SK-N-SH (cell line): ENCODE data around the gene PRSS8. TPM values are rescaled to one million over a fixed set of nuclear protein-coding genes. Genes with fewer than 3 reads are reported as not detected.

Source experiments
- CTCF ChIA-PET: fragments of 300-600, 350-600 bp; formaldehyde crosslinking; extraction: SDS; loops from one replicate; lab custom pipeline; 2021; lab: Yijun Ruan, JAX
- POLR2A ChIA-PET: fragments of 350-600 bp; sonication (Branson Sonifier 250); formaldehyde crosslinking; extraction: SDS; loops from one replicate; lab custom pipeline; 2020; ENCODE audit warnings: antibody characterized with exemption, inconsistent platforms; lab: Yijun Ruan, JAX
- DNase-seq: peaks from one replicate; pipeline ENCODE4 v3.0.0; 2012
- H2AFZ ChIP-seq: fragments of 200-600 bp; sonication (generic); 2 replicates; pipeline ENCODE4 v1.8.1; 2016; ENCODE audit warnings: antibody characterized with exemption, mild to moderate bottlenecking, low read depth
- H3F3A ChIP-seq: fragments of 200-600 bp; sonication (generic); replicated peaks from 2 replicates; pipeline ENCODE3; 2016; ENCODE audit warnings: antibody characterized with exemption, mild to moderate bottlenecking; ENCODE audit not compliant: insufficient read depth
- H3K27ac ChIP-seq, 2 experiments: fragments of 200-500 bp in 1 of 2; fragments of 200-600 bp in 1 of 2; sonication (Bioruptor generic) in 1 of 2; sonication (generic), shearing (Covaris generic) in 1 of 2; 2 replicates each; pipeline versions ENCODE4 v1.5.1 to v1.6.1; 2014 to 2016; ENCODE audit warnings: low read depth in 2 of 2, inconsistent platforms in 1 of 2, low read length in 1 of 2, mild to moderate bottlenecking in 1 of 2, mixed read lengths in 1 of 2
- H3K27me3 ChIP-seq: fragments of 200-600 bp; sonication (generic), shearing (Covaris generic); 2 replicates; pipeline ENCODE4 v1.6.1; 2016; ENCODE audit warnings: mixed run types; ENCODE audit not compliant: insufficient read depth
- H3K36me3 ChIP-seq, 2 experiments: fragments of 200-500 bp in 1 of 2; fragments of 200-600 bp in 1 of 2; sonication (Bioruptor generic) in 1 of 2; sonication (generic) in 1 of 2; replicated peaks in 1 of 2; 2 replicates each; pipeline versions ENCODE3 to v1.5.1; 2014 to 2016; ENCODE audit warnings: low read length in 1 of 2, mild to moderate bottlenecking in 1 of 2; ENCODE audit not compliant: insufficient read depth in 2 of 2, control insufficient read depth in 1 of 2
- H3K4me1 ChIP-seq, 2 experiments: fragments of 200-500 bp in 1 of 2; fragments of 200-600 bp in 1 of 2; sonication (Bioruptor generic) in 1 of 2; sonication (generic), shearing (Covaris generic) in 1 of 2; 2 replicates each; pipeline versions ENCODE4 v1.5.1 to v1.6.1; 2014 to 2016; ENCODE audit warnings: low read depth in 1 of 2, low read length in 1 of 2, mixed run types in 1 of 2; ENCODE audit not compliant: insufficient read depth in 2 of 2, control insufficient read depth in 1 of 2
- H3K4me2 ChIP-seq: fragments of 200-600 bp; sonication (generic), shearing (Covaris generic); 2 replicates; pipeline ENCODE4 v1.6.1; 2017; ENCODE audit warnings: mixed run types
- H3K4me3 ChIP-seq, 2 experiments: fragments of 200-500 bp in 1 of 2; fragments of 200-600 bp in 1 of 2; sonication (Bioruptor generic) in 1 of 2; sonication (generic), shearing (Covaris generic) in 1 of 2; 2 replicates each; pipeline versions ENCODE4 v1.5.1 to v1.8.1; 2014 to 2016; ENCODE audit warnings: low read depth in 2 of 2, inconsistent platforms in 1 of 2, low read length in 1 of 2, mild to moderate bottlenecking in 1 of 2, mixed read lengths in 1 of 2, moderate library complexity in 1 of 2
- H3K79me2 ChIP-seq: fragments of 200-600 bp; sonication (generic); 2 replicates; pipeline ENCODE4 v1.8.1; 2017; ENCODE audit warnings: mild to moderate bottlenecking; ENCODE audit not compliant: insufficient read depth
- H3K9ac ChIP-seq: fragments of 200-600 bp; sonication (generic); 2 replicates; pipeline ENCODE4 v1.6.1; 2017; ENCODE audit warnings: mixed run types
- H3K9me2 ChIP-seq: fragments of 200-600 bp; sonication (generic); 2 replicates; pipeline ENCODE4 v1.6.1; 2017; ENCODE audit warnings: mixed run types
- H3K9me3 ChIP-seq: fragments of 200-600 bp; sonication (generic); 2 replicates; pipeline ENCODE4 v1.6.1; 2017; ENCODE audit warnings: mixed run types, mild to moderate bottlenecking, moderate library complexity
- H4K20me1 ChIP-seq: fragments of 200-600 bp; sonication (generic); 2 replicates; pipeline ENCODE4 v1.6.1; 2017; ENCODE audit warnings: mild to moderate bottlenecking, mixed run types; ENCODE audit not compliant: insufficient read depth
- CHD2 ChIP-seq: fragments of 150-350 bp; IDR thresholded peaks from 2 replicates; pipeline ENCODE4 v1.6.1; 2018; ENCODE audit warnings: low read length; ENCODE audit not compliant: partially characterized antibody
- NRF1 ChIP-seq: IDR thresholded peaks from 2 replicates; pipeline ENCODE4 v1.6.1; 2012; ENCODE audit warnings: low read depth, mild to moderate bottlenecking, low read length
- RAD21 ChIP-seq: IDR thresholded peaks from 2 replicates; pipeline ENCODE4 v1.6.1; 2012; ENCODE audit warnings: mild to moderate bottlenecking, low read length
- WGBS: methylation state at CpG from one replicate; pipeline ENCODE4 v1.1.6; 2017; ENCODE audit warnings: low lambda C conversion rate; 5-methylcytosine and 5-hydroxymethylcytosine counted together
- polyA plus RNA-seq, 3 experiments: library from polyadenylated mRNA; depleted of rRNA; stranded (reverse); fragments of >200 nt; gene quantifications; 2 replicates each; pipeline ENCODE4 v1.2.3, GENCODE V29; 2012
- TF ChIP-seq, protein P1 (sequence below): IDR thresholded peaks from 2 replicates; pipeline ENCODE4 v1.4.0; 2012; ENCODE audit warnings: low read depth
- TF ChIP-seq, protein P2 (sequence below): fragments of 200-600 bp; sonication (generic); IDR thresholded peaks from 2 replicates; pipeline ENCODE4 v1.6.1; 2017; ENCODE audit warnings: antibody characterized with exemption, mild to moderate bottlenecking, moderate library complexity
- TF ChIP-seq, protein P3 (sequence below): fragments of 150-350 bp; IDR thresholded peaks from 2 replicates; pipeline ENCODE4 v1.6.1; 2017; ENCODE audit warnings: antibody characterized with exemption, low read length, low read depth, borderline replicate concordance

The PRSS8 gene
- polyA plus RNA-seq, 1 of the 3 experiments (the other 2 are of a cell fraction), result 0.07 TPM

DNA sequence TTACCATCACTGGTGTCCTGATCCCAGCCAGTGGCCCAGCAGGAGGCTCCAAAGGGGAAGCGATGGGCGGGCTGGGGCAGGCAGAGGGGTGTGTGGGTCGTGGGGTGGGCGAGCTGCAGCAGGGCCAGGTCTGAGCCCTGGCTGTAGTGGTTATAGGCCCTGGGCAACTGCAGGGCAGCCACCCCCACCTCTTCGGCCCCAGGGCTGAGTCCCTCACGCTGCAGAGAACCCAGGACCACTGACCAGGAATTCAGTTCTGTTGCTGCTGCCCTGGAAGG is 49.0 kb downstream of the PRSS8 start:
- Histone ChIP-seq H3K27me3 (no peaks in the 10 kb centered on the region), H3K4me3 (no peak overlapping the region), H3K36me3 (peaks cover 12 to 31% of the 10 kb centered on the region in 2 experiments), H3K4me2 (no peak overlapping the region), H3K79me2 (peaks cover 39% of the 10 kb centered on the region), H2AFZ (no peak overlapping the region), H3K4me1 (peaks cover 0 to 8% of the 10 kb centered on the region in 2 experiments; a peak in 2 of 4 replicates), H3K9me3 (no peaks in the 10 kb centered on the region), H3K27ac (no peak overlapping the region), H3F3A (no peaks in the 10 kb centered on the region), H4K20me1 (peaks cover 7% of the 10 kb centered on the region; the same call in 1 of the 2 replicates)
- DNase-seq, result no peak
- POLR2A ChIA-PET, result interaction anchor here (0.9 to 2.1 kb wide), 3 partner anchors 7 to 31 kb away, joined by 3 to 5 read pairs (median 5); partner anchors contain the start of genes KAT8 and ZNF668
- CTCF ChIA-PET, result interaction anchor here (3.0 kb wide), 1 partner anchor 56 kb away, joined by 12 read pairs; no protein-coding TSS in a partner anchor
- no CpG with 5 or more reads among the region's 6 CpGs for WGBS
- TF ChIP-seq, protein P1, sequence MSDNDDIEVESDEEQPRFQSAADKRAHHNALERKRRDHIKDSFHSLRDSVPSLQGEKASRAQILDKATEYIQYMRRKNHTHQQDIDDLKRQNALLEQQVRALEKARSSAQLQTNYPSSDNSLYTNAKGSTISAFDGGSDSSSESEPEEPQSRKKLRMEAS, result no peak
- TF ChIP-seq, protein P2, sequence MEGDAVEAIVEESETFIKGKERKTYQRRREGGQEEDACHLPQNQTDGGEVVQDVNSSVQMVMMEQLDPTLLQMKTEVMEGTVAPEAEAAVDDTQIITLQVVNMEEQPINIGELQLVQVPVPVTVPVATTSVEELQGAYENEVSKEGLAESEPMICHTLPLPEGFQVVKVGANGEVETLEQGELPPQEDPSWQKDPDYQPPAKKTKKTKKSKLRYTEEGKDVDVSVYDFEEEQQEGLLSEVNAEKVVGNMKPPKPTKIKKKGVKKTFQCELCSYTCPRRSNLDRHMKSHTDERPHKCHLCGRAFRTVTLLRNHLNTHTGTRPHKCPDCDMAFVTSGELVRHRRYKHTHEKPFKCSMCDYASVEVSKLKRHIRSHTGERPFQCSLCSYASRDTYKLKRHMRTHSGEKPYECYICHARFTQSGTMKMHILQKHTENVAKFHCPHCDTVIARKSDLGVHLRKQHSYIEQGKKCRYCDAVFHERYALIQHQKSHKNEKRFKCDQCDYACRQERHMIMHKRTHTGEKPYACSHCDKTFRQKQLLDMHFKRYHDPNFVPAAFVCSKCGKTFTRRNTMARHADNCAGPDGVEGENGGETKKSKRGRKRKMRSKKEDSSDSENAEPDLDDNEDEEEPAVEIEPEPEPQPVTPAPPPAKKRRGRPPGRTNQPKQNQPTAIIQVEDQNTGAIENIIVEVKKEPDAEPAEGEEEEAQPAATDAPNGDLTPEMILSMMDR, result no peak
- TF ChIP-seq NRF1, result no peak
- TF ChIP-seq RAD21, result no peak
- TF ChIP-seq, all 33 proteins: peak for 0
- Histone ChIP-seq H3K9me2 (no peaks in the 10 kb centered on the region), H3K9ac (no peak overlapping the region)

DNA sequence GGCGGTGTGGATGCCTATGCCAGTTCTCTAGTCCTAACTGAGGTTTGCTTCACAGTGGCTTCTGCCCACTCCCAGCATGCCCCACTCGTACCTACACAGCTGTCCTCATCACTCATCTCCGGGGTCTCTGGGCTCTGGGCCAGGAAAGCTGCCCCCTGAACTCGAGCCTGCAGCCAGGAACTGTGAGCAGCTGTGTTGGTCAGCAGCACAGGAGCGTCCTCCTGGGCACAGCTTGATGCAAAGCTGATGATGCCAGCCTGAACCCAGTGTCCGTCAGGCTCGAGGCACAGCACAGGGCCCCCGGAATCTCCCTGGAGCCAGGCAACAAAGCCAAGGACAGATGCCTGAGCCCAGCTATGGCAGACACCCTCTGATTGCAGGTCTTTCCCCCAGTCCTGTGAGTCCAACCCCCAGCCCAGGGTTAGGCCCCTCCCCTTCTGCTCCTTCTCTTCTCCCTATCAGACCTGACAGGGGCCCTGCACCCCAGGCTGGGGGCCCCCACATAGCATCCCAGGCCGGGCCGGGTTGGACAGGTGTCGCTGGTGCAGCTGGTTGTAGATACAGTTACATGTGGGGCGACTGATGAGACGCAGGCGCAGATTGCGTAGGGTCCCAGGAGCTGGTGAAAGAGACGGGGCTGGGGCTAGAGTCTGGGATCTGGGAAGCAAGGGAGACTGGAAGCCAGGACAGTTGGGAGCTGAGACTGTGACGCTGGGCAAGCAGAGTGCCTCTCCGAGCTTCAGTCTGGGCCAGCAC is 49.5 kb downstream of the PRSS8 start:
- Histone ChIP-seq H3K27ac (no peak overlapping the region), H3K4me2 (no peak overlapping the region), H4K20me1 (peaks cover 8% of the 10 kb centered on the region; the same call in 1 of the 2 replicates), H3K9ac (no peak overlapping the region), H3K4me3 (no peak overlapping the region), H3K79me2 (peaks cover 35% of the 10 kb centered on the region), H2AFZ (no peak overlapping the region), H3K27me3 (no peaks in the 10 kb centered on the region), H3K9me2 (no peaks in the 10 kb centered on the region)
- POLR2A ChIA-PET, result interaction anchor here (0.9 to 2.1 kb wide), 3 partner anchors 8 to 31 kb away, joined by 3 to 5 read pairs (median 5); partner anchors contain the start of genes KAT8 and ZNF668
- DNase-seq, result no peak
- CTCF ChIA-PET, result interaction anchor here (3.0 kb wide), 1 partner anchor 57 kb away, joined by 12 read pairs; no protein-coding TSS in a partner anchor
- WGBS, result 85% methylated on average over 14 of the region's 18 CpGs
- TF ChIP-seq CHD2, result no peak
- TF ChIP-seq, protein P3, sequence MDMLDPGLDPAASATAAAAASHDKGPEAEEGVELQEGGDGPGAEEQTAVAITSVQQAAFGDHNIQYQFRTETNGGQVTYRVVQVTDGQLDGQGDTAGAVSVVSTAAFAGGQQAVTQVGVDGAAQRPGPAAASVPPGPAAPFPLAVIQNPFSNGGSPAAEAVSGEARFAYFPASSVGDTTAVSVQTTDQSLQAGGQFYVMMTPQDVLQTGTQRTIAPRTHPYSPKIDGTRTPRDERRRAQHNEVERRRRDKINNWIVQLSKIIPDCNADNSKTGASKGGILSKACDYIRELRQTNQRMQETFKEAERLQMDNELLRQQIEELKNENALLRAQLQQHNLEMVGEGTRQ, result no peak
- TF ChIP-seq, all 33 proteins: peak for 0
- Histone ChIP-seq H3F3A (no peaks in the 10 kb centered on the region), H3K36me3 (peaks cover 12 to 36% of the 10 kb centered on the region in 2 experiments), H3K4me1 (peaks cover 0 to 8% of the 10 kb centered on the region in 2 experiments; a peak in 2 of 4 replicates), H3K9me3 (no peaks in the 10 kb centered on the region)
